GM19193 (cell line): ENCODE measurements around the gene MCC.

Source experiments
- POLR2A ChIP-seq: IDR thresholded peaks from 4 replicates; pipeline ENCODE4 v1.6.1; 2011; ENCODE audit not compliant: insufficient read depth, insufficient read length; ENCODE audit errors: extremely low read depth

The MCC gene

GRCh38 chr5:113218906-113219517 is 269.2 kb downstream of the MCC start:
- TF ChIP-seq POLR2A, result no peak

GRCh38 chr5:113218200-113218599 is 270.1 kb downstream of the MCC start:
- TF ChIP-seq POLR2A, result no peak

- no peak for TF ChIP-seq POLR2A
Observed at GRCh38 chr5:113217619-113218184, 270.6 kb downstream of the MCC start.

- TF ChIP-seq POLR2A, result no peak
Observed at GRCh38 chr5:113216545-113216944, 271.7 kb downstream of the MCC start.

GRCh38 chr5:113215401-113216060 is 272.7 kb downstream of the MCC start:
- no peak for TF ChIP-seq POLR2A

- no peak for TF ChIP-seq POLR2A
Observed at GRCh38 chr5:113214606-113215323, 273.5 kb downstream of the MCC start.

GRCh38 chr5:113213551-113214425 is 274.5 kb downstream of the MCC start:
- no peak for TF ChIP-seq POLR2A

GRCh38 chr5:113212244-113212920 is 275.9 kb downstream of the MCC start:
- TF ChIP-seq POLR2A, result no peak

- no peak for TF ChIP-seq POLR2A
Observed at GRCh38 chr5:113209498-113209897, 278.8 kb downstream of the MCC start.

- TF ChIP-seq POLR2A, result no peak
Observed at GRCh38 chr5:113205807-113206206, 282.4 kb downstream of the MCC start.

- no peak for TF ChIP-seq POLR2A
Observed at GRCh38 chr5:113205323-113205722, 282.9 kb downstream of the MCC start.

GRCh38 chr5:113204525-113205161 is 283.6 kb downstream of the MCC start:
- no peak for TF ChIP-seq POLR2A

GRCh38 chr5:113203916-113204315 is 284.3 kb downstream of the MCC start:
- TF ChIP-seq POLR2A, result no peak
